GM23338 (cell line): ENCODE results near the gene PEX16. TPM values are rescaled to one million over a fixed set of nuclear protein-coding genes. Genes with fewer than 3 reads are reported as not detected.

Experiments used
- ATAC-seq: fragments of 200-7000 bp; cut with Tn5 transposase; 3 replicates; pipeline ENCODE4 v1.9.1; 2020
- DNase-seq: peaks from one replicate; pipeline ENCODE4 v3.0.0-alpha.2; 2015; ENCODE audit warnings: low spot score
- H2AFZ ChIP-seq: fragments of 200-600 bp; sonication (generic); 2 replicates; pipeline ENCODE4 v1.8.0; 2016; ENCODE audit warnings: antibody characterized with exemption, mild to moderate bottlenecking, moderate library complexity
- H3F3A ChIP-seq: fragments of 200-600 bp; sonication (generic); replicated peaks from 2 replicates; pipeline ENCODE4 v1.8.0; 2017; ENCODE audit warnings: antibody characterized with exemption, mixed run types, low read depth
- H3K27ac ChIP-seq: fragments of 200-600 bp; sonication (generic); 2 replicates; pipeline ENCODE4 v1.6.1; 2016; ENCODE audit warnings: low read depth
- H3K27me3 ChIP-seq: fragments of 200-600 bp; sonication (generic); 2 replicates; pipeline ENCODE4 v1.8.0; 2016; ENCODE audit warnings: mild to moderate bottlenecking, mixed run types, moderate library complexity; ENCODE audit not compliant: insufficient read depth
- H3K36me3 ChIP-seq: fragments of 200-600 bp; sonication (generic); 2 replicates; pipeline ENCODE4 v1.8.0; 2016; ENCODE audit warnings: mild to moderate bottlenecking; ENCODE audit not compliant: insufficient read depth
- H3K4me1 ChIP-seq: fragments of 200-600 bp; sonication (generic); 2 replicates; pipeline ENCODE4 v1.8.0; 2016; ENCODE audit warnings: mild to moderate bottlenecking, moderate library complexity; ENCODE audit not compliant: insufficient read depth
- H3K4me2 ChIP-seq: fragments of 200-600 bp; sonication (generic); 2 replicates; pipeline ENCODE4 v1.7.1; 2017; ENCODE audit warnings: mixed run types
- H3K4me3 ChIP-seq: fragments of 200-600 bp; sonication (generic); 2 replicates; pipeline ENCODE4 v1.6.1; 2016; ENCODE audit warnings: mixed run types
- H3K79me2 ChIP-seq: fragments of 200-600 bp; sonication (generic); replicated peaks from 2 replicates; pipeline ENCODE4 v1.8.0; 2017; ENCODE audit warnings: mild to moderate bottlenecking; ENCODE audit not compliant: insufficient read depth
- H3K9me2 ChIP-seq: fragments of 200-600 bp; sonication (generic); 2 replicates; pipeline ENCODE4 v1.8.0; 2017; ENCODE audit not compliant: insufficient read depth
- H4K20me1 ChIP-seq: fragments of 200-600 bp; sonication (generic); replicated peaks from 2 replicates; pipeline ENCODE4 v1.8.0; 2017; ENCODE audit warnings: mild to moderate bottlenecking; ENCODE audit not compliant: insufficient read depth
- H3K27ac Mint-ChIP-seq: 2 replicates; pipeline ENCODE4 v1.8.0; 2020; ENCODE audit warnings: inconsistent platforms, mild to moderate bottlenecking, moderate library complexity, mixed read lengths
- H3K27me3 Mint-ChIP-seq: 3 replicates; pipeline ENCODE4 v1.8.0; 2022; ENCODE audit warnings: low read depth, mild to moderate bottlenecking, moderate library complexity, mixed read lengths, inconsistent platforms; ENCODE audit not compliant: insufficient read depth, poor library complexity
- H3K36me3 Mint-ChIP-seq: 3 replicates; pipeline ENCODE4 v1.8.0; 2021; ENCODE audit warnings: low read depth, mild to moderate bottlenecking, inconsistent platforms, moderate library complexity, mixed read lengths
- H3K4me1 Mint-ChIP-seq: 3 replicates; pipeline ENCODE4 v1.8.0; 2020; ENCODE audit warnings: mild to moderate bottlenecking, inconsistent platforms, mixed read lengths
- H3K4me3 Mint-ChIP-seq: 3 replicates; pipeline ENCODE4 v1.8.0; 2021; ENCODE audit warnings: moderate library complexity, mild to moderate bottlenecking, inconsistent platforms, mixed read lengths
- H3K9me3 Mint-ChIP-seq: 3 replicates; pipeline ENCODE4 v1.8.0; 2020; ENCODE audit warnings: moderate library complexity, mild to moderate bottlenecking, inconsistent platforms, mixed read lengths
- CREB1 ChIP-seq: fragments of 250-450 bp; sonication (Bioruptor Pico); IDR thresholded peaks from 2 replicates; pipeline ENCODE4 v1.5.0; 2020; ENCODE audit warnings: low read depth, mild to moderate bottlenecking, moderate library complexity
- EZH2 ChIP-seq: fragments of 200-600 bp; sonication (generic); IDR thresholded peaks from one replicate; pipeline ENCODE4 v1.8.0; 2017; ENCODE audit warnings: antibody characterized with exemption, mild to moderate bottlenecking, low read depth; ENCODE audit not compliant: unreplicated experiment
- EZH2phosphoT487 ChIP-seq: fragments of 200-600 bp; sonication (generic); IDR thresholded peaks from one replicate; pipeline ENCODE4 v1.8.1; 2018; ENCODE audit warnings: antibody characterized with exemption; ENCODE audit not compliant: unreplicated experiment
- JUNB ChIP-seq: IDR thresholded peaks from one replicate; pipeline ENCODE4 v1.6.1; 2016; ENCODE audit warnings: antibody characterized with exemption; ENCODE audit not compliant: unreplicated experiment
- NANOG ChIP-seq: IDR thresholded peaks from 2 replicates; pipeline ENCODE4 v1.6.1; 2016; ENCODE audit warnings: antibody characterized with exemption, borderline replicate concordance
- POLR2AphosphoS5 ChIP-seq: IDR thresholded peaks from 2 replicates; pipeline ENCODE4 v1.6.1; 2016; ENCODE audit warnings: antibody characterized with exemption, low read depth
- STAT1 ChIP-seq: IDR thresholded peaks from one replicate; pipeline ENCODE4 v1.6.1; 2016; ENCODE audit warnings: antibody characterized with exemption; ENCODE audit not compliant: unreplicated experiment
- ZNF114 ChIP-seq: fragments of 250-450 bp; sonication (Bioruptor Pico); IDR thresholded peaks from 2 replicates; pipeline ENCODE4 v1.5.0; 2020; ENCODE audit warnings: mild to moderate bottlenecking, moderate library complexity
- ZNF331 ChIP-seq: fragments of 250-450 bp; sonication (Bioruptor Pico); IDR thresholded peaks from 2 replicates; pipeline ENCODE4 v1.5.0; 2020; ENCODE audit warnings: low read depth, mild to moderate bottlenecking, moderate library complexity
- polyA plus RNA-seq: library from polyadenylated mRNA; unstranded; fragments of >200 nt; fragmentation: Nextera tagmentation; extraction: Ambion mirVana; gene quantifications from 2 replicates; pipeline ENCODE4 v1.2.1, GENCODE V29; 2016
- total RNA-seq: library from RNA; depleted of rRNA; stranded (reverse); fragments of >200 nt; shearing (Covaris generic); gene quantifications from 2 replicates; pipeline ENCODE4 v1.2.3, GENCODE V29; 2014
- TF ChIP-seq, protein P1 (sequence below): IDR thresholded peaks from 2 replicates; pipeline ENCODE4 v1.6.1; 2016; ENCODE audit warnings: antibody characterized with exemption
- TF ChIP-seq, protein P2 (sequence below), 2 experiments: fragments of 200-600 bp in 1 of 2; sonication (generic) in 1 of 2; conservative IDR thresholded peaks; 2 replicates each; pipeline versions ENCODE4 v1.5.1 to v1.6.1; 2016 to 2017; ENCODE audit warnings: antibody characterized with exemption in 2 of 2, low read depth in 2 of 2, mild to moderate bottlenecking in 2 of 2, moderate library complexity in 1 of 2
- TF ChIP-seq, protein P3 (sequence below): fragments of 250-450 bp; sonication (Bioruptor Pico); IDR thresholded peaks from 2 replicates; pipeline ENCODE4 v1.5.0; 2020; ENCODE audit warnings: mild to moderate bottlenecking, moderate library complexity
- TF ChIP-seq, protein P4 (sequence below): IDR thresholded peaks from one replicate; pipeline ENCODE4 v1.6.1; 2018; ENCODE audit warnings: antibody characterized with exemption; ENCODE audit not compliant: unreplicated experiment

The PEX16 gene
- total and polyA plus RNA-seq, 2 experiments from 2014 or later, result 23.3 to 34.1 TPM

DNA sequence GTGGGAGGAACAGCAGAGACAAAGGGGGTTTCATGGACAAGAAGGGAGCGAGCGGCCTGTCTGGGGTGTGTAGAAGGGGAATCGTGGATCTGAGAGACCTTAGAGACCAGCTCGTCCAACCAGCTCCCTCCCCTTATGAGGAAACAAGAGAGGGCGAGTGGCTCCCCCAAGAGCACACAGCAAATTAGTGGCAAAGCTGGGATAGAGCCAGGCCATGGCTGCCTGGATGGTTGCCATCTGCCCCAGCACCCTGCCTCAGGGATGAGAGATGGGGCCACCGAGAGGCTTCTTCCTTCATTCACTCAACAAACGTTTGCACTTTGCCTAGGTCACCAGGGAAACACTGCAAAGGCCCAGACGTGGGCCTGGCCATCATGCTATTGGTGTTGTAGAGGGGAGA, 28.1 kb downstream of the PEX16 start:
- Mint-ChIP-seq H3K27ac (no peak overlapping the region), H3K4me1 (peaks cover 30% of the 10 kb centered on the region), H3K9me3 (no peaks in the 10 kb centered on the region)

More for the DNA sequence above, 28.1 kb downstream of the PEX16 start:
- no peak for TF ChIP-seq EZH2phosphoT487
- TF ChIP-seq, protein P1, sequence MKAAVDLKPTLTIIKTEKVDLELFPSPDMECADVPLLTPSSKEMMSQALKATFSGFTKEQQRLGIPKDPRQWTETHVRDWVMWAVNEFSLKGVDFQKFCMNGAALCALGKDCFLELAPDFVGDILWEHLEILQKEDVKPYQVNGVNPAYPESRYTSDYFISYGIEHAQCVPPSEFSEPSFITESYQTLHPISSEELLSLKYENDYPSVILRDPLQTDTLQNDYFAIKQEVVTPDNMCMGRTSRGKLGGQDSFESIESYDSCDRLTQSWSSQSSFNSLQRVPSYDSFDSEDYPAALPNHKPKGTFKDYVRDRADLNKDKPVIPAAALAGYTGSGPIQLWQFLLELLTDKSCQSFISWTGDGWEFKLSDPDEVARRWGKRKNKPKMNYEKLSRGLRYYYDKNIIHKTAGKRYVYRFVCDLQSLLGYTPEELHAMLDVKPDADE, result no peak
- TF ChIP-seq, protein P2, sequence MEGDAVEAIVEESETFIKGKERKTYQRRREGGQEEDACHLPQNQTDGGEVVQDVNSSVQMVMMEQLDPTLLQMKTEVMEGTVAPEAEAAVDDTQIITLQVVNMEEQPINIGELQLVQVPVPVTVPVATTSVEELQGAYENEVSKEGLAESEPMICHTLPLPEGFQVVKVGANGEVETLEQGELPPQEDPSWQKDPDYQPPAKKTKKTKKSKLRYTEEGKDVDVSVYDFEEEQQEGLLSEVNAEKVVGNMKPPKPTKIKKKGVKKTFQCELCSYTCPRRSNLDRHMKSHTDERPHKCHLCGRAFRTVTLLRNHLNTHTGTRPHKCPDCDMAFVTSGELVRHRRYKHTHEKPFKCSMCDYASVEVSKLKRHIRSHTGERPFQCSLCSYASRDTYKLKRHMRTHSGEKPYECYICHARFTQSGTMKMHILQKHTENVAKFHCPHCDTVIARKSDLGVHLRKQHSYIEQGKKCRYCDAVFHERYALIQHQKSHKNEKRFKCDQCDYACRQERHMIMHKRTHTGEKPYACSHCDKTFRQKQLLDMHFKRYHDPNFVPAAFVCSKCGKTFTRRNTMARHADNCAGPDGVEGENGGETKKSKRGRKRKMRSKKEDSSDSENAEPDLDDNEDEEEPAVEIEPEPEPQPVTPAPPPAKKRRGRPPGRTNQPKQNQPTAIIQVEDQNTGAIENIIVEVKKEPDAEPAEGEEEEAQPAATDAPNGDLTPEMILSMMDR (conservative IDR thresholded peaks at IDR 0.05; ENCODE audit: low read depth in 2 of 2), result no peak
- TF ChIP-seq, protein P3, sequence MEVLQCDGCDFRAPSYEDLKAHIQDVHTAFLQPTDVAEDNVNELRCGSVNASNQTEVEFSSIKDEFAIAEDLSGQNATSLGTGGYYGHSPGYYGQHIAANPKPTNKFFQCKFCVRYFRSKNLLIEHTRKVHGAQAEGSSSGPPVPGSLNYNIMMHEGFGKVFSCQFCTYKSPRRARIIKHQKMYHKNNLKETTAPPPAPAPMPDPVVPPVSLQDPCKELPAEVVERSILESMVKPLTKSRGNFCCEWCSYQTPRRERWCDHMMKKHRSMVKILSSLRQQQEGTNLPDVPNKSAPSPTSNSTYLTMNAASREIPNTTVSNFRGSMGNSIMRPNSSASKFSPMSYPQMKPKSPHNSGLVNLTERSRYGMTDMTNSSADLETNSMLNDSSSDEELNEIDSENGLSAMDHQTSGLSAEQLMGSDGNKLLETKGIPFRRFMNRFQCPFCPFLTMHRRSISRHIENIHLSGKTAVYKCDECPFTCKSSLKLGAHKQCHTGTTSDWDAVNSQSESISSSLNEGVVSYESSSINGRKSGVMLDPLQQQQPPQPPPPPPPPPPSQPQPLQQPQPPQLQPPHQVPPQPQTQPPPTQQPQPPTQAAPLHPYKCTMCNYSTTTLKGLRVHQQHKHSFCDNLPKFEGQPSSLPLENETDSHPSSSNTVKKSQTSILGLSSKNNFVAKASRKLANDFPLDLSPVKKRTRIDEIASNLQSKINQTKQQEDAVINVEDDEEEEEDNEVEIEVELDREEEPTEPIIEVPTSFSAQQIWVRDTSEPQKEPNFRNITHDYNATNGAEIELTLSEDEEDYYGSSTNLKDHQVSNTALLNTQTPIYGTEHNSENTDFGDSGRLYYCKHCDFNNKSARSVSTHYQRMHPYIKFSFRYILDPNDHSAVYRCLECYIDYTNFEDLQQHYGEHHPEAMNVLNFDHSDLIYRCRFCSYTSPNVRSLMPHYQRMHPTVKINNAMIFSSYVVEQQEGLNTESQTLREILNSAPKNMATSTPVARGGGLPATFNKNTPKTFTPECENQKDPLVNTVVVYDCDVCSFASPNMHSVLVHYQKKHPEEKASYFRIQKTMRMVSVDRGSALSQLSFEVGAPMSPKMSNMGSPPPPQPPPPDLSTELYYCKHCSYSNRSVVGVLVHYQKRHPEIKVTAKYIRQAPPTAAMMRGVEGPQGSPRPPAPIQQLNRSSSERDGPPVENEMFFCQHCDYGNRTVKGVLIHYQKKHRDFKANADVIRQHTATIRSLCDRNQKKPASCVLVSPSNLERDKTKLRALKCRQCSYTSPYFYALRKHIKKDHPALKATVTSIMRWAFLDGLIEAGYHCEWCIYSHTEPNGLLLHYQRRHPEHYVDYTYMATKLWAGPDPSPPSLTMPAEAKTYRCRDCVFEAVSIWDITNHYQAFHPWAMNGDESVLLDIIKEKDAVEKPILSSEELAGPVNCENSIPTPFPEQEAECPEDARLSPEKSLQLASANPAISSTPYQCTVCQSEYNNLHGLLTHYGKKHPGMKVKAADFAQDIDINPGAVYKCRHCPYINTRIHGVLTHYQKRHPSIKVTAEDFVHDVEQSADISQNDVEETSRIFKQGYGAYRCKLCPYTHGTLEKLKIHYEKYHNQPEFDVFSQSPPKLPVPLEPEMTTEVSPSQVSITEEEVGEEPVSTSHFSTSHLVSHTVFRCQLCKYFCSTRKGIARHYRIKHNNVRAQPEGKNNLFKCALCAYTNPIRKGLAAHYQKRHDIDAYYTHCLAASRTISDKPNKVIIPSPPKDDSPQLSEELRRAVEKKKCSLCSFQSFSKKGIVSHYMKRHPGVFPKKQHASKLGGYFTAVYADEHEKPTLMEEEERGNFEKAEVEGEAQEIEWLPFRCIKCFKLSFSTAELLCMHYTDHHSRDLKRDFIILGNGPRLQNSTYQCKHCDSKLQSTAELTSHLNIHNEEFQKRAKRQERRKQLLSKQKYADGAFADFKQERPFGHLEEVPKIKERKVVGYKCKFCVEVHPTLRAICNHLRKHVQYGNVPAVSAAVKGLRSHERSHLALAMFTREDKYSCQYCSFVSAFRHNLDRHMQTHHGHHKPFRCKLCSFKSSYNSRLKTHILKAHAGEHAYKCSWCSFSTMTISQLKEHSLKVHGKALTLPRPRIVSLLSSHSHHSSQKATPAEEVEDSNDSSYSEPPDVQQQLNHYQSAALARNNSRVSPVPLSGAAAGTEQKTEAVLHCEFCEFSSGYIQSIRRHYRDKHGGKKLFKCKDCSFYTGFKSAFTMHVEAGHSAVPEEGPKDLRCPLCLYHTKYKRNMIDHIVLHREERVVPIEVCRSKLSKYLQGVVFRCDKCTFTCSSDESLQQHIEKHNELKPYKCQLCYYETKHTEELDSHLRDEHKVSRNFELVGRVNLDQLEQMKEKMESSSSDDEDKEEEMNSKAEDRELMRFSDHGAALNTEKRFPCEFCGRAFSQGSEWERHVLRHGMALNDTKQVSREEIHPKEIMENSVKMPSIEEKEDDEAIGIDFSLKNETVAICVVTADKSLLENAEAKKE (CRISPR knock-in tag), result no peak
- TF ChIP-seq, protein P4, sequence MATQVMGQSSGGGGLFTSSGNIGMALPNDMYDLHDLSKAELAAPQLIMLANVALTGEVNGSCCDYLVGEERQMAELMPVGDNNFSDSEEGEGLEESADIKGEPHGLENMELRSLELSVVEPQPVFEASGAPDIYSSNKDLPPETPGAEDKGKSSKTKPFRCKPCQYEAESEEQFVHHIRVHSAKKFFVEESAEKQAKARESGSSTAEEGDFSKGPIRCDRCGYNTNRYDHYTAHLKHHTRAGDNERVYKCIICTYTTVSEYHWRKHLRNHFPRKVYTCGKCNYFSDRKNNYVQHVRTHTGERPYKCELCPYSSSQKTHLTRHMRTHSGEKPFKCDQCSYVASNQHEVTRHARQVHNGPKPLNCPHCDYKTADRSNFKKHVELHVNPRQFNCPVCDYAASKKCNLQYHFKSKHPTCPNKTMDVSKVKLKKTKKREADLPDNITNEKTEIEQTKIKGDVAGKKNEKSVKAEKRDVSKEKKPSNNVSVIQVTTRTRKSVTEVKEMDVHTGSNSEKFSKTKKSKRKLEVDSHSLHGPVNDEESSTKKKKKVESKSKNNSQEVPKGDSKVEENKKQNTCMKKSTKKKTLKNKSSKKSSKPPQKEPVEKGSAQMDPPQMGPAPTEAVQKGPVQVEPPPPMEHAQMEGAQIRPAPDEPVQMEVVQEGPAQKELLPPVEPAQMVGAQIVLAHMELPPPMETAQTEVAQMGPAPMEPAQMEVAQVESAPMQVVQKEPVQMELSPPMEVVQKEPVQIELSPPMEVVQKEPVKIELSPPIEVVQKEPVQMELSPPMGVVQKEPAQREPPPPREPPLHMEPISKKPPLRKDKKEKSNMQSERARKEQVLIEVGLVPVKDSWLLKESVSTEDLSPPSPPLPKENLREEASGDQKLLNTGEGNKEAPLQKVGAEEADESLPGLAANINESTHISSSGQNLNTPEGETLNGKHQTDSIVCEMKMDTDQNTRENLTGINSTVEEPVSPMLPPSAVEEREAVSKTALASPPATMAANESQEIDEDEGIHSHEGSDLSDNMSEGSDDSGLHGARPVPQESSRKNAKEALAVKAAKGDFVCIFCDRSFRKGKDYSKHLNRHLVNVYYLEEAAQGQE, result no peak
- TF ChIP-seq POLR2AphosphoS5, result no peak
- TF ChIP-seq EZH2, result no peak
- TF ChIP-seq STAT1, result no peak
- no peak for TF ChIP-seq JUNB
- TF ChIP-seq CREB1 (CRISPR knock-in tag), result no peak
- no peak for TF ChIP-seq NANOG
- no peak for TF ChIP-seq ZNF114 (CRISPR knock-in tag)
- no peak for TF ChIP-seq ZNF331 (CRISPR knock-in tag)
- Histone ChIP-seq H3K4me1 (peaks cover 19% of the 10 kb centered on the region), H3K27ac (no peak overlapping the region), H3K4me3 (no peak overlapping the region), H3K79me2 (peaks cover 9% of the 10 kb centered on the region; the same call in 1 of the 2 replicates), H3K9me2 (no peaks in the 10 kb centered on the region), H2AFZ (no peak overlapping the region), H3K4me2 (no peak overlapping the region), H4K20me1 (peaks cover 15% of the 10 kb centered on the region), H3K36me3 (no peaks in the 10 kb centered on the region), H3F3A (no peaks in the 10 kb centered on the region), H3K27me3 (no peaks in the 10 kb centered on the region)
- no peak for ATAC-seq
- no peak overlapping the region; the same call in 2 of the 3 replicates for H3K4me3 Mint-ChIP-seq
- no peaks in the 10 kb centered on the region; the same call in 2 of the 3 replicates for H3K36me3 Mint-ChIP-seq
- DNase-seq, result no peak
- peaks cover 8% of the 10 kb centered on the region for H3K27me3 Mint-ChIP-seq
